SK-N-SH (cell line): ENCODE measurements around the gene RHBDL1. TPM values are rescaled to one million over a fixed set of nuclear protein-coding genes. Genes with fewer than 3 reads are reported as not detected.

Source experiments
- CTCF ChIA-PET: fragments of 300-600, 350-600 bp; formaldehyde crosslinking; extraction: SDS; loops from one replicate; lab custom pipeline; 2021; lab: Yijun Ruan, JAX
- POLR2A ChIA-PET: fragments of 350-600 bp; sonication (Branson Sonifier 250); formaldehyde crosslinking; extraction: SDS; loops from one replicate; lab custom pipeline; 2020; ENCODE audit warnings: antibody characterized with exemption, inconsistent platforms; lab: Yijun Ruan, JAX
- DNase-seq: peaks from one replicate; pipeline ENCODE4 v3.0.0; 2012
- H2AFZ ChIP-seq: fragments of 200-600 bp; sonication (generic); 2 replicates; pipeline ENCODE4 v1.8.1; 2016; ENCODE audit warnings: antibody characterized with exemption, mild to moderate bottlenecking, low read depth
- H3F3A ChIP-seq: fragments of 200-600 bp; sonication (generic); replicated peaks from 2 replicates; pipeline ENCODE3; 2016; ENCODE audit warnings: antibody characterized with exemption, mild to moderate bottlenecking; ENCODE audit not compliant: insufficient read depth
- H3K27ac ChIP-seq, 2 experiments: fragments of 200-500 bp in 1 of 2; fragments of 200-600 bp in 1 of 2; sonication (Bioruptor generic) in 1 of 2; sonication (generic), shearing (Covaris generic) in 1 of 2; 2 replicates each; pipeline versions ENCODE4 v1.5.1 to v1.6.1; 2014 to 2016; ENCODE audit warnings: low read depth in 2 of 2, inconsistent platforms in 1 of 2, low read length in 1 of 2, mild to moderate bottlenecking in 1 of 2, mixed read lengths in 1 of 2
- H3K27me3 ChIP-seq: fragments of 200-600 bp; sonication (generic), shearing (Covaris generic); 2 replicates; pipeline ENCODE4 v1.6.1; 2016; ENCODE audit warnings: mixed run types; ENCODE audit not compliant: insufficient read depth
- H3K36me3 ChIP-seq, 2 experiments: fragments of 200-500 bp in 1 of 2; fragments of 200-600 bp in 1 of 2; sonication (Bioruptor generic) in 1 of 2; sonication (generic) in 1 of 2; replicated peaks in 1 of 2; 2 replicates each; pipeline versions ENCODE3 to v1.5.1; 2014 to 2016; ENCODE audit warnings: low read length in 1 of 2, mild to moderate bottlenecking in 1 of 2; ENCODE audit not compliant: insufficient read depth in 2 of 2, control insufficient read depth in 1 of 2
- H3K4me1 ChIP-seq, 2 experiments: fragments of 200-500 bp in 1 of 2; fragments of 200-600 bp in 1 of 2; sonication (Bioruptor generic) in 1 of 2; sonication (generic), shearing (Covaris generic) in 1 of 2; 2 replicates each; pipeline versions ENCODE4 v1.5.1 to v1.6.1; 2014 to 2016; ENCODE audit warnings: low read depth in 1 of 2, low read length in 1 of 2, mixed run types in 1 of 2; ENCODE audit not compliant: insufficient read depth in 2 of 2, control insufficient read depth in 1 of 2
- H3K4me2 ChIP-seq: fragments of 200-600 bp; sonication (generic), shearing (Covaris generic); 2 replicates; pipeline ENCODE4 v1.6.1; 2017; ENCODE audit warnings: mixed run types
- H3K4me3 ChIP-seq, 2 experiments: fragments of 200-500 bp in 1 of 2; fragments of 200-600 bp in 1 of 2; sonication (Bioruptor generic) in 1 of 2; sonication (generic), shearing (Covaris generic) in 1 of 2; 2 replicates each; pipeline versions ENCODE4 v1.5.1 to v1.8.1; 2014 to 2016; ENCODE audit warnings: low read depth in 2 of 2, inconsistent platforms in 1 of 2, low read length in 1 of 2, mild to moderate bottlenecking in 1 of 2, mixed read lengths in 1 of 2, moderate library complexity in 1 of 2
- H3K79me2 ChIP-seq: fragments of 200-600 bp; sonication (generic); 2 replicates; pipeline ENCODE4 v1.8.1; 2017; ENCODE audit warnings: mild to moderate bottlenecking; ENCODE audit not compliant: insufficient read depth
- H3K9ac ChIP-seq: fragments of 200-600 bp; sonication (generic); 2 replicates; pipeline ENCODE4 v1.6.1; 2017; ENCODE audit warnings: mixed run types
- H3K9me2 ChIP-seq: fragments of 200-600 bp; sonication (generic); 2 replicates; pipeline ENCODE4 v1.6.1; 2017; ENCODE audit warnings: mixed run types
- H3K9me3 ChIP-seq: fragments of 200-600 bp; sonication (generic); 2 replicates; pipeline ENCODE4 v1.6.1; 2017; ENCODE audit warnings: mixed run types, mild to moderate bottlenecking, moderate library complexity
- H4K20me1 ChIP-seq: fragments of 200-600 bp; sonication (generic); 2 replicates; pipeline ENCODE4 v1.6.1; 2017; ENCODE audit warnings: mild to moderate bottlenecking, mixed run types; ENCODE audit not compliant: insufficient read depth
- FOXM1 ChIP-seq: IDR thresholded peaks from 2 replicates; pipeline ENCODE4 v1.4.0; 2012; ENCODE audit warnings: low read depth, mild to moderate bottlenecking
- MEF2A ChIP-seq: IDR thresholded peaks from 2 replicates; pipeline ENCODE4 v1.4.0; 2012; ENCODE audit warnings: low read depth, borderline replicate concordance
- RAD21 ChIP-seq: IDR thresholded peaks from 2 replicates; pipeline ENCODE4 v1.6.1; 2012; ENCODE audit warnings: mild to moderate bottlenecking, low read length
- RCOR1 ChIP-seq: fragments of 150-350 bp; IDR thresholded peaks from 2 replicates; pipeline ENCODE4 v1.6.1; 2017; ENCODE audit warnings: antibody characterized with exemption, low read length
- RXRA ChIP-seq: IDR thresholded peaks from 2 replicates; pipeline ENCODE4 v1.4.0; 2012; ENCODE audit warnings: low read depth, mild to moderate bottlenecking, borderline replicate concordance
- SMC3 ChIP-seq: IDR thresholded peaks from 2 replicates; pipeline ENCODE4 v1.6.1; 2012; ENCODE audit warnings: low read depth, low read length, improper control_type of control experiment
- TEAD4 ChIP-seq: IDR thresholded peaks from 2 replicates; pipeline ENCODE4 v1.4.0; 2012; ENCODE audit warnings: mild to moderate bottlenecking, borderline replicate concordance; ENCODE audit not compliant: insufficient read depth
- WGBS: methylation state at CpG from one replicate; pipeline ENCODE4 v1.1.6; 2017; ENCODE audit warnings: low lambda C conversion rate; 5-methylcytosine and 5-hydroxymethylcytosine counted together
- polyA plus RNA-seq, 3 experiments: library from polyadenylated mRNA; depleted of rRNA; stranded (reverse); fragments of >200 nt; gene quantifications; 2 replicates each; pipeline ENCODE4 v1.2.3, GENCODE V29; 2012
- TF ChIP-seq, protein P1 (sequence below): IDR thresholded peaks from 2 replicates; pipeline ENCODE4; 2012
- TF ChIP-seq, protein P2 (sequence below): fragments of 150-350 bp; IDR thresholded peaks from 2 replicates; pipeline ENCODE4 v1.6.1; 2016; ENCODE audit warnings: mild to moderate bottlenecking, low read depth, low read length
- TF ChIP-seq, protein P3 (sequence below): IDR thresholded peaks from 2 replicates; pipeline ENCODE4 v1.6.1; 2012; ENCODE audit warnings: mild to moderate bottlenecking, low read depth, low read length, moderate library complexity

Gene RHBDL1
- polyA plus RNA-seq, 1 of the 3 experiments (the other 2 are of a cell fraction), result 4.1 TPM

DNA sequence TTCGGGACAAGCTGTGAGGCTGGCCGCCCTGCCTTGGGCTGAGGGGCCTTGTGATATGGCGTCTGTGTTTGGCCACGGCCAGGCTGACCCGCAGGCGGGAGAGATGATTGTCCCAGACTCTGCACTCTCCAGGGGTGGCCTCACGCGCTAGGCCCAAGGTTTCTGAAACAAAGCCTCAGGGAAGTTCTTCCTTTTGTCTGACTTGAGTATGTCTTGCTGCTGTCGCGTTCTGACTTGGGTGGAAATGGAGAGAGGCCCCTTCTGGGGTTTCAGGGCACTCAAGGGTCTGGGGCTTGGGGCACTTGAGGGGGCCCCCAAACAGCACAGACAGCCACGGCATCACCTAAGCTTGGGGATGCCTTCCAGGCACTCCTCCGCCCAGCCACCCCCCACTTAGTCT, 35.6 kb downstream of the RHBDL1 start:
- H3K9ac ChIP-seq, result no peak overlapping the region
- H3K4me3 ChIP-seq, result no peak overlapping the region
- CTCF ChIA-PET, result interaction anchor here (0.9 to 22.4 kb wide), 9 partner anchors 9 to 392 kb away, joined by 4 to 358 read pairs (median 6); partner anchors contain the start of genes ANTKMT, CCDC78, CIAO3 and HAGHL
- H3K9me2 ChIP-seq, result no peaks in the 10 kb centered on the region
- no peaks in the 10 kb centered on the region for H3K27me3 ChIP-seq
- peak overlapping the region; percentile 47; the same call in 1 of the 2 replicates for H3K4me2 ChIP-seq
- no peak overlapping the region for H3K27ac ChIP-seq
- no peaks in the 10 kb centered on the region for H3K36me3 ChIP-seq
- POLR2A ChIA-PET, result no interaction called here
- WGBS, result 80% methylated on average over 5 of the region's 12 CpGs
- H3K9me3 ChIP-seq, result no peaks in the 10 kb centered on the region
- peaks cover 23 to 42% of the 10 kb centered on the region in 2 experiments; a peak in 2 of 4 replicates for H3K4me1 ChIP-seq
- TF ChIP-seq RAD21 (no peak), RXRA (no peak), TEAD4 (no peak), FOXM1 (no peak), RCOR1 (no peak), SMC3 (no peak), MEF2A (no peak)
- TF ChIP-seq, protein P1, sequence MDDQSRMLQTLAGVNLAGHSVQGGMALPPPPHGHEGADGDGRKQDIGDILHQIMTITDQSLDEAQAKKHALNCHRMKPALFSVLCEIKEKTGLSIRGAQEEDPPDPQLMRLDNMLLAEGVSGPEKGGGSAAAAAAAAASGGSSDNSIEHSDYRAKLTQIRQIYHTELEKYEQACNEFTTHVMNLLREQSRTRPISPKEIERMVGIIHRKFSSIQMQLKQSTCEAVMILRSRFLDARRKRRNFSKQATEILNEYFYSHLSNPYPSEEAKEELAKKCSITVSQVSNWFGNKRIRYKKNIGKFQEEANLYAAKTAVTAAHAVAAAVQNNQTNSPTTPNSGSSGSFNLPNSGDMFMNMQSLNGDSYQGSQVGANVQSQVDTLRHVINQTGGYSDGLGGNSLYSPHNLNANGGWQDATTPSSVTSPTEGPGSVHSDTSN, result no peak
- TF ChIP-seq, protein P2, sequence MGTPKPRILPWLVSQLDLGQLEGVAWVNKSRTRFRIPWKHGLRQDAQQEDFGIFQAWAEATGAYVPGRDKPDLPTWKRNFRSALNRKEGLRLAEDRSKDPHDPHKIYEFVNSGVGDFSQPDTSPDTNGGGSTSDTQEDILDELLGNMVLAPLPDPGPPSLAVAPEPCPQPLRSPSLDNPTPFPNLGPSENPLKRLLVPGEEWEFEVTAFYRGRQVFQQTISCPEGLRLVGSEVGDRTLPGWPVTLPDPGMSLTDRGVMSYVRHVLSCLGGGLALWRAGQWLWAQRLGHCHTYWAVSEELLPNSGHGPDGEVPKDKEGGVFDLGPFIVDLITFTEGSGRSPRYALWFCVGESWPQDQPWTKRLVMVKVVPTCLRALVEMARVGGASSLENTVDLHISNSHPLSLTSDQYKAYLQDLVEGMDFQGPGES, result no peak
- TF ChIP-seq, protein P3, sequence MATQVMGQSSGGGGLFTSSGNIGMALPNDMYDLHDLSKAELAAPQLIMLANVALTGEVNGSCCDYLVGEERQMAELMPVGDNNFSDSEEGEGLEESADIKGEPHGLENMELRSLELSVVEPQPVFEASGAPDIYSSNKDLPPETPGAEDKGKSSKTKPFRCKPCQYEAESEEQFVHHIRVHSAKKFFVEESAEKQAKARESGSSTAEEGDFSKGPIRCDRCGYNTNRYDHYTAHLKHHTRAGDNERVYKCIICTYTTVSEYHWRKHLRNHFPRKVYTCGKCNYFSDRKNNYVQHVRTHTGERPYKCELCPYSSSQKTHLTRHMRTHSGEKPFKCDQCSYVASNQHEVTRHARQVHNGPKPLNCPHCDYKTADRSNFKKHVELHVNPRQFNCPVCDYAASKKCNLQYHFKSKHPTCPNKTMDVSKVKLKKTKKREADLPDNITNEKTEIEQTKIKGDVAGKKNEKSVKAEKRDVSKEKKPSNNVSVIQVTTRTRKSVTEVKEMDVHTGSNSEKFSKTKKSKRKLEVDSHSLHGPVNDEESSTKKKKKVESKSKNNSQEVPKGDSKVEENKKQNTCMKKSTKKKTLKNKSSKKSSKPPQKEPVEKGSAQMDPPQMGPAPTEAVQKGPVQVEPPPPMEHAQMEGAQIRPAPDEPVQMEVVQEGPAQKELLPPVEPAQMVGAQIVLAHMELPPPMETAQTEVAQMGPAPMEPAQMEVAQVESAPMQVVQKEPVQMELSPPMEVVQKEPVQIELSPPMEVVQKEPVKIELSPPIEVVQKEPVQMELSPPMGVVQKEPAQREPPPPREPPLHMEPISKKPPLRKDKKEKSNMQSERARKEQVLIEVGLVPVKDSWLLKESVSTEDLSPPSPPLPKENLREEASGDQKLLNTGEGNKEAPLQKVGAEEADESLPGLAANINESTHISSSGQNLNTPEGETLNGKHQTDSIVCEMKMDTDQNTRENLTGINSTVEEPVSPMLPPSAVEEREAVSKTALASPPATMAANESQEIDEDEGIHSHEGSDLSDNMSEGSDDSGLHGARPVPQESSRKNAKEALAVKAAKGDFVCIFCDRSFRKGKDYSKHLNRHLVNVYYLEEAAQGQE, result no peak
- H4K20me1 ChIP-seq, result no peaks in the 10 kb centered on the region
- DNase-seq, result no peak
- H2AFZ ChIP-seq, result no peak overlapping the region
- peaks cover 30% of the 10 kb centered on the region for H3F3A ChIP-seq
- H3K79me2 ChIP-seq, result 0 out of 2 replicates have a peak, but pooled peaks cover 2% of the 10 kb centered on the region
